ENCODE data around the gene PRIMA1.

GRCh38 chr14:93747102-93747501, 41.2 kb downstream of the PRIMA1 start:
- TF ChIP-seq CTCF (IDR thresholded peaks at IDR 0.05; ENCODE audit: low read length) = no peak
- TF ChIP-seq EZH2 (IDR thresholded peaks at IDR 0.05; ENCODE audit: borderline replicate concordance, low read length) = no peak
